A549 (cell line): ENCODE data around the gene RBM14.

Experiments
- EP300 ChIP-seq, 2 experiments: fragments of >200 bp; sonication (Bioruptor Twin); formaldehyde crosslinking; IDR thresholded peaks; 2 replicates in 1 of 2; 3 replicates in 1 of 2; pipeline ENCODE4 v1.6.1; 2016 to 2017
- KDM1A ChIP-seq: fragments of 200-600 bp; sonication (generic); IDR thresholded peaks from 2 replicates; pipeline ENCODE4 v1.6.1; 2016; ENCODE audit warnings: low read depth, mild to moderate bottlenecking
- KDM5A ChIP-seq: fragments of 200-600 bp; sonication (generic); IDR thresholded peaks from 2 replicates; pipeline ENCODE4 v1.6.1; 2016; ENCODE audit warnings: antibody characterized with exemption, mild to moderate bottlenecking
- MAZ ChIP-seq: fragments of 150-350 bp; IDR thresholded peaks from 2 replicates; pipeline ENCODE4 v1.6.1; 2014; ENCODE audit warnings: antibody characterized with exemption, low read depth, low read length, borderline replicate concordance
- NR3C1 ChIP-seq: fragments of >200 bp; sonication (Bioruptor Twin); formaldehyde crosslinking; IDR thresholded peaks from 3 replicates; pipeline ENCODE4 v1.6.1; 2017
- POLR2A ChIP-seq: IDR thresholded peaks from 2 replicates; pipeline ENCODE4 v1.6.1; 2012; ENCODE audit warnings: mild to moderate bottlenecking, low read length
- RAD21 ChIP-seq, 2 experiments: fragments of >200 bp in 1 of 2; sonication (Bioruptor Twin) in 1 of 2; formaldehyde crosslinking in 1 of 2; IDR thresholded peaks in 1 of 2; conservative IDR thresholded peaks in 1 of 2; 2 replicates in 1 of 2; 3 replicates in 1 of 2; pipeline ENCODE4 v1.6.1; 2012 to 2018; ENCODE audit warnings: inconsistent platforms in 1 of 2
- RFX5 ChIP-seq: fragments of 450-650 bp; IDR thresholded peaks from 2 replicates; pipeline ENCODE4 v1.7.1; 2014; ENCODE audit warnings: antibody characterized with exemption, mild to moderate bottlenecking, moderate library complexity
- SMC3 ChIP-seq: fragments of >200 bp; sonication (Bioruptor Twin); formaldehyde crosslinking; IDR thresholded peaks from 3 replicates; pipeline ENCODE4 v1.6.1; 2018; ENCODE audit warnings: inconsistent platforms
- TF ChIP-seq, protein P1 (sequence below): fragments of >200 bp; sonication (Bioruptor Twin); formaldehyde crosslinking; IDR thresholded peaks from 3 replicates; pipeline ENCODE4 v1.5.1; 2016
- TF ChIP-seq, protein P2 (sequence below): IDR thresholded peaks from 2 replicates; pipeline ENCODE4 v1.6.1; 2012
- TF ChIP-seq, protein P3 (sequence below): fragments of 150-350 bp; IDR thresholded peaks from 2 replicates; pipeline ENCODE4 v1.6.1; 2014; ENCODE audit warnings: low read depth, mild to moderate bottlenecking, low read length
- TF ChIP-seq, protein P4 (sequence below): IDR thresholded peaks from 2 replicates; pipeline ENCODE4 v1.6.1; 2012

DNA sequence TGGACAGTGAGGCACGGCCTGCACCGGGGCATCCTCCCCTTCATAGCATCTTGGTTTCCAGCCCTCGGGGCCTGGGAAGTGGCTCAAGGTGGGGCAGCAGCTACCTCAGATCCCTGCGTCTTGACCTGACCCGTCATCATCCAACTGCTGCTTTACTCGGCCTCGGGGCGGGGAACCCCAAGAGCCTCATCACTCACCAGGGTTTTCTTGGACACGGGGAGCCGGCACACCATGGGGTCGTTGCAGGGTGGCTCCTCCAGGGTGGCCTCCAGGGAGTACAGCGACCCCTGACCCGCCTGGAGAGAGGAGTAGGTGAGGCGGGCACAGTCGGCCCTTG is 48.7 kb upstream of the RBM14 start:
- TF ChIP-seq, protein P1, sequence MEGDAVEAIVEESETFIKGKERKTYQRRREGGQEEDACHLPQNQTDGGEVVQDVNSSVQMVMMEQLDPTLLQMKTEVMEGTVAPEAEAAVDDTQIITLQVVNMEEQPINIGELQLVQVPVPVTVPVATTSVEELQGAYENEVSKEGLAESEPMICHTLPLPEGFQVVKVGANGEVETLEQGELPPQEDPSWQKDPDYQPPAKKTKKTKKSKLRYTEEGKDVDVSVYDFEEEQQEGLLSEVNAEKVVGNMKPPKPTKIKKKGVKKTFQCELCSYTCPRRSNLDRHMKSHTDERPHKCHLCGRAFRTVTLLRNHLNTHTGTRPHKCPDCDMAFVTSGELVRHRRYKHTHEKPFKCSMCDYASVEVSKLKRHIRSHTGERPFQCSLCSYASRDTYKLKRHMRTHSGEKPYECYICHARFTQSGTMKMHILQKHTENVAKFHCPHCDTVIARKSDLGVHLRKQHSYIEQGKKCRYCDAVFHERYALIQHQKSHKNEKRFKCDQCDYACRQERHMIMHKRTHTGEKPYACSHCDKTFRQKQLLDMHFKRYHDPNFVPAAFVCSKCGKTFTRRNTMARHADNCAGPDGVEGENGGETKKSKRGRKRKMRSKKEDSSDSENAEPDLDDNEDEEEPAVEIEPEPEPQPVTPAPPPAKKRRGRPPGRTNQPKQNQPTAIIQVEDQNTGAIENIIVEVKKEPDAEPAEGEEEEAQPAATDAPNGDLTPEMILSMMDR, result no peak
- TF ChIP-seq, protein P2, sequence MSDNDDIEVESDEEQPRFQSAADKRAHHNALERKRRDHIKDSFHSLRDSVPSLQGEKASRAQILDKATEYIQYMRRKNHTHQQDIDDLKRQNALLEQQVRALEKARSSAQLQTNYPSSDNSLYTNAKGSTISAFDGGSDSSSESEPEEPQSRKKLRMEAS, result no peak
- TF ChIP-seq POLR2A (no peak), KDM5A (no peak), RFX5 (no peak), KDM1A (no peak), RAD21 (conservative IDR thresholded peaks at IDR 0.05 in 1 of 2, IDR thresholded peaks at IDR 0.05 in 1 of 2) (no peak), MAZ (no peak), EP300 (IDR thresholded peaks at IDR 0.05) (no peak), NR3C1 (no peak), SMC3 (no peak)
- TF ChIP-seq, protein P3, sequence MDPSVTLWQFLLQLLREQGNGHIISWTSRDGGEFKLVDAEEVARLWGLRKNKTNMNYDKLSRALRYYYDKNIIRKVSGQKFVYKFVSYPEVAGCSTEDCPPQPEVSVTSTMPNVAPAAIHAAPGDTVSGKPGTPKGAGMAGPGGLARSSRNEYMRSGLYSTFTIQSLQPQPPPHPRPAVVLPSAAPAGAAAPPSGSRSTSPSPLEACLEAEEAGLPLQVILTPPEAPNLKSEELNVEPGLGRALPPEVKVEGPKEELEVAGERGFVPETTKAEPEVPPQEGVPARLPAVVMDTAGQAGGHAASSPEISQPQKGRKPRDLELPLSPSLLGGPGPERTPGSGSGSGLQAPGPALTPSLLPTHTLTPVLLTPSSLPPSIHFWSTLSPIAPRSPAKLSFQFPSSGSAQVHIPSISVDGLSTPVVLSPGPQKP, result no peak
- TF ChIP-seq, protein P4, sequence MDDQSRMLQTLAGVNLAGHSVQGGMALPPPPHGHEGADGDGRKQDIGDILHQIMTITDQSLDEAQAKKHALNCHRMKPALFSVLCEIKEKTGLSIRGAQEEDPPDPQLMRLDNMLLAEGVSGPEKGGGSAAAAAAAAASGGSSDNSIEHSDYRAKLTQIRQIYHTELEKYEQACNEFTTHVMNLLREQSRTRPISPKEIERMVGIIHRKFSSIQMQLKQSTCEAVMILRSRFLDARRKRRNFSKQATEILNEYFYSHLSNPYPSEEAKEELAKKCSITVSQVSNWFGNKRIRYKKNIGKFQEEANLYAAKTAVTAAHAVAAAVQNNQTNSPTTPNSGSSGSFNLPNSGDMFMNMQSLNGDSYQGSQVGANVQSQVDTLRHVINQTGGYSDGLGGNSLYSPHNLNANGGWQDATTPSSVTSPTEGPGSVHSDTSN, result no peak
